Ishikawa (cell line): ENCODE results near the gene CD83.

Experiments
- CEBPB ChIP-seq: IDR thresholded peaks from 2 replicates; pipeline ENCODE4 v1.6.1; 2012
- CREB1 ChIP-seq: IDR thresholded peaks from 2 replicates; pipeline ENCODE4 v1.6.1; 2012; ENCODE audit warnings: low read depth
- EGR1 ChIP-seq: IDR thresholded peaks from 2 replicates; pipeline ENCODE4 v1.6.1; 2012
- EP300 ChIP-seq: IDR thresholded peaks from 2 replicates; pipeline ENCODE4 v1.6.1; 2012; ENCODE audit warnings: borderline replicate concordance
- FOXM1 ChIP-seq: IDR thresholded peaks from 2 replicates; pipeline ENCODE4 v1.6.1; 2012; ENCODE audit warnings: low read depth, borderline replicate concordance
- MAX ChIP-seq: IDR thresholded peaks from 2 replicates; pipeline ENCODE4 v1.6.1; 2012
- NFIC ChIP-seq: IDR thresholded peaks from 2 replicates; pipeline ENCODE4 v1.6.1; 2012
- RAD21 ChIP-seq: IDR thresholded peaks from 2 replicates; pipeline ENCODE4 v1.6.1; 2012; ENCODE audit warnings: low read depth
- REST ChIP-seq: IDR thresholded peaks from 2 replicates; pipeline ENCODE4 v1.6.1; 2012; ENCODE audit warnings: low read depth, mild to moderate bottlenecking
- TAF1 ChIP-seq: IDR thresholded peaks from 2 replicates; pipeline ENCODE4 v1.6.1; 2012; ENCODE audit warnings: low read depth, mild to moderate bottlenecking
- TCF12 ChIP-seq: IDR thresholded peaks from 2 replicates; pipeline ENCODE4 v1.6.1; 2012; ENCODE audit warnings: low read depth
- TEAD4 ChIP-seq: IDR thresholded peaks from 2 replicates; pipeline ENCODE4 v1.6.1; 2012
- USF1 ChIP-seq: IDR thresholded peaks from 2 replicates; pipeline ENCODE4 v1.6.1; 2012
- YY1 ChIP-seq: IDR thresholded peaks from 2 replicates; pipeline ENCODE4 v1.6.1; 2012; ENCODE audit warnings: low read depth
- ZBTB7A ChIP-seq: IDR thresholded peaks from 2 replicates; pipeline ENCODE4 v1.6.1; 2012; ENCODE audit warnings: low read depth

CD83 gene

GRCh38 chr6:14142063-14142450 is 24.5 kb downstream of the CD83 start:
- TF ChIP-seq USF1: no peak
- TF ChIP-seq RAD21: no peak
- TF ChIP-seq MAX: no peak
- no peak for TF ChIP-seq TCF12

GRCh38 chr6:14142511-14143223 is 25.1 kb downstream of the CD83 start:
- TF ChIP-seq RAD21 (no peak), NFIC (no peak), TEAD4 (no peak), REST (no peak), CREB1 (no peak), ZBTB7A (no peak), EP300 (no peak), TAF1 (no peak), CEBPB (no peak), EGR1 (no peak), USF1 (no peak), YY1 (no peak), FOXM1 (no peak), MAX (no peak), TCF12 (no peak)

- no peak for TF ChIP-seq EGR1
- TF ChIP-seq CREB1: no peak
- TF ChIP-seq USF1: no peak
- no peak for TF ChIP-seq NFIC
- TF ChIP-seq TEAD4: no peak
- TF ChIP-seq RAD21: no peak
- TF ChIP-seq EP300: no peak
- no peak for TF ChIP-seq TAF1
- TF ChIP-seq TCF12: no peak
- TF ChIP-seq YY1: no peak
- TF ChIP-seq FOXM1: no peak
- TF ChIP-seq REST: no peak
- TF ChIP-seq ZBTB7A: no peak
- TF ChIP-seq CEBPB: no peak
- TF ChIP-seq MAX: no peak
Measured at GRCh38 chr6:14143305-14143704, 25.7 kb downstream of the CD83 start.

GRCh38 chr6:14144678-14145113 is 27.1 kb downstream of the CD83 start:
- TF ChIP-seq YY1 (no peak), EP300 (no peak), CEBPB (no peak), RAD21 (peak; percentile 81), MAX (no peak), REST (no peak), NFIC (no peak), USF1 (no peak)
